IMR-90 (cell line): ENCODE measurements around the gene TMEM72.

Experiments
- BHLHE40 ChIP-seq: fragments of 150-350 bp; IDR thresholded peaks from 2 replicates; pipeline ENCODE4 v1.6.1; 2016; ENCODE audit warnings: mild to moderate bottlenecking, low read depth, low read length
- CEBPB ChIP-seq: IDR thresholded peaks from 2 replicates; pipeline ENCODE4 v1.6.1; 2012; ENCODE audit warnings: low read depth, low read length, improper control_type of control experiment
- CTCF ChIP-seq: conservative IDR thresholded peaks from 2 replicates; pipeline ENCODE4 v1.5.1; 2012; ENCODE audit warnings: mild to moderate bottlenecking, low read depth, low read length, improper control_type of control experiment
- MAFK ChIP-seq: IDR thresholded peaks from 2 replicates; pipeline ENCODE4 v1.6.1; 2012; ENCODE audit warnings: low read depth, low read length, improper control_type of control experiment
- MXI1 ChIP-seq: IDR thresholded peaks from 2 replicates; pipeline ENCODE4 v1.6.1; 2012; ENCODE audit warnings: low read depth, mild to moderate bottlenecking, low read length, moderate library complexity, borderline replicate concordance
- POLR2A ChIP-seq: IDR thresholded peaks from 2 replicates; pipeline ENCODE4 v1.6.1; 2012; ENCODE audit warnings: mild to moderate bottlenecking, low read depth, low read length
- RAD21 ChIP-seq: IDR thresholded peaks from 2 replicates; pipeline ENCODE4 v1.6.1; 2012; ENCODE audit warnings: low read length, improper control_type of control experiment
- RCOR1 ChIP-seq: IDR thresholded peaks from 2 replicates; pipeline ENCODE4 v1.6.1; 2012; ENCODE audit warnings: mild to moderate bottlenecking, low read length, improper control_type of control experiment; ENCODE audit not compliant: insufficient replicate concordance
- RFX5 ChIP-seq: IDR thresholded peaks from 2 replicates; pipeline ENCODE4 v1.8.0; 2012; ENCODE audit warnings: low read depth, mild to moderate bottlenecking, low read length, moderate library complexity
- SMC3 ChIP-seq: fragments of 150-350 bp; IDR thresholded peaks from 2 replicates; pipeline ENCODE4 v1.6.1; 2016; ENCODE audit warnings: low read depth, mild to moderate bottlenecking, antibody characterized with exemption, low read length, moderate library complexity
- USF2 ChIP-seq: fragments of 150-350 bp; IDR thresholded peaks from 2 replicates; pipeline ENCODE4 v1.6.1; 2017; ENCODE audit warnings: mild to moderate bottlenecking, antibody characterized with exemption, low read length, low read depth
- TF ChIP-seq, protein P1 (sequence below): fragments of 150-350 bp; IDR thresholded peaks from 2 replicates; pipeline ENCODE4 v1.6.1; 2016; ENCODE audit warnings: low read depth, mild to moderate bottlenecking, low read length, moderate library complexity, borderline replicate concordance

GRCh38 chr10:44968500-44969400 lies 57.6 kb downstream of the TMEM72 start:
- TF ChIP-seq CTCF (no peak), CEBPB (0 out of 2 replicates have a peak, but pooled peaks have one; percentile 17), USF2 (no peak), BHLHE40 (no peak), RCOR1 (no peak), MXI1 (no peak), POLR2A (no peak), RAD21 (no peak), SMC3 (no peak), MAFK (no peak), RFX5 (no peak)
- TF ChIP-seq, protein P1, sequence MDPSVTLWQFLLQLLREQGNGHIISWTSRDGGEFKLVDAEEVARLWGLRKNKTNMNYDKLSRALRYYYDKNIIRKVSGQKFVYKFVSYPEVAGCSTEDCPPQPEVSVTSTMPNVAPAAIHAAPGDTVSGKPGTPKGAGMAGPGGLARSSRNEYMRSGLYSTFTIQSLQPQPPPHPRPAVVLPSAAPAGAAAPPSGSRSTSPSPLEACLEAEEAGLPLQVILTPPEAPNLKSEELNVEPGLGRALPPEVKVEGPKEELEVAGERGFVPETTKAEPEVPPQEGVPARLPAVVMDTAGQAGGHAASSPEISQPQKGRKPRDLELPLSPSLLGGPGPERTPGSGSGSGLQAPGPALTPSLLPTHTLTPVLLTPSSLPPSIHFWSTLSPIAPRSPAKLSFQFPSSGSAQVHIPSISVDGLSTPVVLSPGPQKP: no peak
